ENCODE results near the gene GPR146. TPM values are rescaled to one million over a fixed set of nuclear protein-coding genes. Genes with fewer than 3 reads are reported as not detected.
"Not testable (repeated sequence)": the region's sequence is repeated elsewhere in the genome, so short reads cannot be mapped to it uniquely, and the experiment has no call there.

GPR146 gene
- total RNA-seq, 1 experiment from 2014 or later: 1.8 TPM

DNA sequence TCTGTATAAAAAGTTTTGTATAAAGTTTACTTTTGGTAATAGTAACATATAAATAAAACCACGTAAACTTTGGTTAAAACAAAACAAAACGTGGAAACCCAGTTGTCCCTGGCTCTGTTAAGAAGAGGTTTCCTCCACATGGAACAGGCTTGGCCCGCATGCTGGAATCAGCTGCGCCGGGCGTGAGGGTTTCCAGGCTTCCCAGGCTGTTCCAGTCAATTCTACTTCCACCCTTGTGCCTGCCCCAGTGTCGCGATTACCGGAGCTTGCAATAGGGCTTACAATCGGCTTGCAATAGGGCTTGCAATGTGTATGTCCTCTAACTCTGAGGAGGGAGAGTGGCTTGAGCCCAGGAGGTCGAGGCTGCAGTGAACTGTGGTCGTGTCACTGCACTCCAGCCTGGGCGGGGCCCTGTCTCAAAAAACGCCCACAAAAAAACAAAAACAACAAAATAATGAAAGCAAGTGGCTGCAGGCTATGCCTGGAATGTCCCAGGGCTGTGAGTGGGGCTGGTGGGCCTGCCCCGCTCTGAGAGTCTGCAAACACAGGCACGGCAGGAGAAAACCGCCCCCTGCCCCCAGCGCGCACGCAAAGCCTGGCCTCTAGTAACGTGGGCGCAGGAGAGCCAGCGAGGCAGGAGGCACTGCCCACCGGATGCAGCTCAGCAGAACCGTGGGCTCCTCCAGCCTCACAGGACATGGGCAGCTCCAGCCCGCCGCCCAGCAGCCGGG is 45.0 kb upstream of the GPR146 start:
- H3K9me3 ChIP-seq: no peaks in the 10 kb centered on the region
- H3K27me3 ChIP-seq (replicated peaks; ENCODE audit: control insufficient read depth, insufficient read depth, low read length): no peaks in the 10 kb centered on the region
- no peak for DNase-seq
- no peaks in the 10 kb centered on the region for H3K27me3 Mint-ChIP-seq (ENCODE audit: insufficient read depth, unreplicated experiment)
- H3K4me3 ChIP-seq (ENCODE audit: low read depth, low read length): no peak overlapping the region
- no TSS peak for BruUV-seq (replicated peaks)
- intact Hi-C loops (cut with micrococcal nuclease; ENCODE audit: unreplicated experiment): no loop called here
- TF ChIP-seq, protein P1, sequence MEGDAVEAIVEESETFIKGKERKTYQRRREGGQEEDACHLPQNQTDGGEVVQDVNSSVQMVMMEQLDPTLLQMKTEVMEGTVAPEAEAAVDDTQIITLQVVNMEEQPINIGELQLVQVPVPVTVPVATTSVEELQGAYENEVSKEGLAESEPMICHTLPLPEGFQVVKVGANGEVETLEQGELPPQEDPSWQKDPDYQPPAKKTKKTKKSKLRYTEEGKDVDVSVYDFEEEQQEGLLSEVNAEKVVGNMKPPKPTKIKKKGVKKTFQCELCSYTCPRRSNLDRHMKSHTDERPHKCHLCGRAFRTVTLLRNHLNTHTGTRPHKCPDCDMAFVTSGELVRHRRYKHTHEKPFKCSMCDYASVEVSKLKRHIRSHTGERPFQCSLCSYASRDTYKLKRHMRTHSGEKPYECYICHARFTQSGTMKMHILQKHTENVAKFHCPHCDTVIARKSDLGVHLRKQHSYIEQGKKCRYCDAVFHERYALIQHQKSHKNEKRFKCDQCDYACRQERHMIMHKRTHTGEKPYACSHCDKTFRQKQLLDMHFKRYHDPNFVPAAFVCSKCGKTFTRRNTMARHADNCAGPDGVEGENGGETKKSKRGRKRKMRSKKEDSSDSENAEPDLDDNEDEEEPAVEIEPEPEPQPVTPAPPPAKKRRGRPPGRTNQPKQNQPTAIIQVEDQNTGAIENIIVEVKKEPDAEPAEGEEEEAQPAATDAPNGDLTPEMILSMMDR (IDR thresholded peaks at IDR 0.05; ENCODE audit: insufficient read depth in 1 of 2, low read depth in 1 of 2, low read length in 1 of 2, severe bottlenecking in 1 of 2, unreplicated experiment in 1 of 2): no peak
- peaks cover 38% of the 10 kb centered on the region for H3K36me3 Mint-ChIP-seq (ENCODE audit: insufficient read depth, unreplicated experiment)
- H3K4me1 ChIP-seq: no peaks in the 10 kb centered on the region
- H3K9me3 Mint-ChIP-seq (ENCODE audit: unreplicated experiment): no peaks in the 10 kb centered on the region
- ChIA-PET CTCF (no interaction called here), POLR2A (no interaction called here)
- H3K4me1 Mint-ChIP-seq (ENCODE audit: low read depth, unreplicated experiment): no peaks in the 10 kb centered on the region
- peaks cover 2% of the 10 kb centered on the region; the same call in 1 of the 2 replicates for H3K36me3 ChIP-seq (ENCODE audit: control insufficient read depth, insufficient read depth, low read length)
- H3K27ac Mint-ChIP-seq (ENCODE audit: unreplicated experiment): no peak overlapping the region
- H3K4me3 Mint-ChIP-seq (ENCODE audit: unreplicated experiment): no peak overlapping the region

DNA sequence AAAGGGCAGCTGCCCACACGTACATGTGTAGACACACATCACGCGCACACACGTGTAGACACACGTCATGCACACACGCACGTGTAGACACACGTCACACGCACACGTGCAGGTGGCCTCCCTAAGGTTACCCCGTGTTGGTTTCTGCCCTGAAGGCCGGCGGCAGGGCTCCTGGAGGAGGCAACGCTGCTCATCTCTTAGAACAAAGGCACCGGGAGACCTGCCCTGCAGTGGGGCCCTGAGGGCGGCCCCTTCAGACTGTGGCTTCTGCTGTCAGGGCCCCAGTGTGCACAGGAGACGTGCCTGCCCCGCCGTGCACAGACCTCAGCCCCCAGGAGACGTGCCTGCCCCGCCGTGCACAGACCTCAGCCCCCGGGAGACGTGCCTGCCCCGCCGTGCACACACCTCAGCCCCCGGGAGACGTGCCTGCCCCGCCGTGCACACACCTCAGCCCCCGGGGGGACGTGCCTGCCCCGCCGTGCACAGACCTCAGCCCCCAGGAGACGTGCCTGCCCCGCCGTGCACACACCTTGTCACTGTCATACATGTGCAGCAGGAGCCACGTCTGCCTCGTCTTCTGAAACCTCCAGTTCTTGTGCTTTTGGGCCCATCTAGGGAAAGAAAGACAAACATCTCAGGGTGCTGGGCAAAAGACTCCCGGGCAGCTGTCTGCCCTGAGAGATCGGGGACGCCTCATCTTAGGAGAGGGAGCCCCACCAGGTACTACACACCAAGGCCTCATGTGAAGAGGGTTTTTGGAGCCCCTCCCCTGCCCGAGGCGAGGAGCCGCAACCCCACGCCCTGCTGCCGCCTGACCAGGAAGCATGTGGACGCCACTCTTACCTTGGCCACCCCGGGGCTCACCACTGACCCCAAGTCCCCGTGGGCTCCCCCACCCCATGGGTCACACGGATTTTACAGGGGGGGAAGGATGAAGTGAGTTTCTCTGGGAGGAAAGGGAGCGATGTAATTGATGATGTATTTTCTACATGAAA is 44.1 kb upstream of the GPR146 start:
- Mint-ChIP-seq H3K27me3 (ENCODE audit: insufficient read depth, unreplicated experiment) (no peaks in the 10 kb centered on the region), H3K4me1 (ENCODE audit: low read depth, unreplicated experiment) (no peaks in the 10 kb centered on the region), H3K9me3 (ENCODE audit: unreplicated experiment) (no peaks in the 10 kb centered on the region), H3K27ac (ENCODE audit: unreplicated experiment) (no peak overlapping the region), H3K4me3 (ENCODE audit: unreplicated experiment) (no peak overlapping the region), H3K36me3 (ENCODE audit: insufficient read depth, unreplicated experiment) (peaks cover 31% of the 10 kb centered on the region)
- intact Hi-C loops (cut with micrococcal nuclease; ENCODE audit: unreplicated experiment): no loop called here
- Histone ChIP-seq H3K27me3 (replicated peaks; ENCODE audit: control insufficient read depth, insufficient read depth, low read length) (no peaks in the 10 kb centered on the region), H3K36me3 (ENCODE audit: control insufficient read depth, insufficient read depth, low read length) (peaks cover 2% of the 10 kb centered on the region; the same call in 1 of the 2 replicates), H3K9me3 (no peaks in the 10 kb centered on the region), H3K4me3 (ENCODE audit: low read depth, low read length) (no peak overlapping the region), H3K4me1 (no peaks in the 10 kb centered on the region)
- no peak for DNase-seq
- TF ChIP-seq, protein P1 (IDR thresholded peaks at IDR 0.05; ENCODE audit: insufficient read depth in 1 of 2, low read depth in 1 of 2, low read length in 1 of 2, severe bottlenecking in 1 of 2, unreplicated experiment in 1 of 2): no peak
- CTCF ChIA-PET: no interaction called here
- POLR2A ChIA-PET: no interaction called here
- BruUV-seq (replicated peaks): no TSS peak

DNA sequence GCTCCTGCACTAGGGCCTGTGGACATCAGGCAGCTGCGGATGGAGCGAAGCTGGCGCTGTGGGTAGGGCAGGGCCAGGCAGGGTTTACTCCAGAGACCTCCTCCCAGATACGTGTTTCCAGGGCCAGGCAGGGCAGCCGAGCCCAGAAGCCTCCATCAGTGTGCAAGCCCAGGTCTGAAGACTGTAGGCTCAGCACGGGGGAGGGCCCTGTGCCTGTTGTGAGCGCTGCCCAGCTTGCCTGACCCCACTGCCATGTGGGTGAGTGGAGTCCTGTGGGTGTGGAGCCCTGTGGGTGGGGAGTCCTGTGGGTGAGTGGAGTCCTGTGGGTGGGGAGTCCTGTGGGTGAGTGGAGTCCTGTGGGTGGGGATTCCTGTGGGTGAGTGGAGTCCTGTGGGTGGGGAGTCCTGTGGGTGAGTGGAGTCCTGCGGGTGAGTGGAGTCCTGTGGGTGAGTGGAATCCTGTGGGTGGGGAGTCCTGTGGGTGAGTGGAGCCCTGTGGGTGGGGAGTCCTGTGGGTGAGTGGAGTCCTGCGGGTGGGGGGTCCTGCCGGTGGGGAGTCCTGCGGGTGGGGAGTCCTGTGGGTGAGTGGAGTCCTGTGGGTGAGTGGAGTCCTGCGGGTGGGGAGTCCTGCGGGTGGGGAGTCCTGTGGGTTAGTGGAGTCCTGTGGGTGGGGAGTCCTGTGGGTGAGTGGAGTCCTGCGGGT is 43.1 kb upstream of the GPR146 start:
- POLR2A ChIA-PET; H3K4me1 ChIP-seq; BruUV-seq (replicated peaks); H3K9me3 ChIP-seq; H3K27me3 ChIP-seq (replicated peaks; ENCODE audit: control insufficient read depth, insufficient read depth, low read length); H3K9me3 Mint-ChIP-seq (ENCODE audit: unreplicated experiment); H3K4me3 Mint-ChIP-seq (ENCODE audit: unreplicated experiment); intact Hi-C loops (cut with micrococcal nuclease; ENCODE audit: unreplicated experiment); H3K4me1 Mint-ChIP-seq (ENCODE audit: low read depth, unreplicated experiment); H3K27me3 Mint-ChIP-seq (ENCODE audit: insufficient read depth, unreplicated experiment); H3K4me3 ChIP-seq (ENCODE audit: low read depth, low read length); H3K36me3 ChIP-seq (ENCODE audit: control insufficient read depth, insufficient read depth, low read length); H3K27ac Mint-ChIP-seq (ENCODE audit: unreplicated experiment): not testable (repeated sequence)
- CTCF ChIA-PET: interaction anchor here (0.6 kb wide), 1 partner anchor 473 kb away, joined by 7 read pairs; no protein-coding TSS in a partner anchor
- peaks cover 31% of the 10 kb centered on the region for H3K36me3 Mint-ChIP-seq (ENCODE audit: insufficient read depth, unreplicated experiment)
- DNase-seq: peak in 1 of 2 experiments; percentile 44

DNA sequence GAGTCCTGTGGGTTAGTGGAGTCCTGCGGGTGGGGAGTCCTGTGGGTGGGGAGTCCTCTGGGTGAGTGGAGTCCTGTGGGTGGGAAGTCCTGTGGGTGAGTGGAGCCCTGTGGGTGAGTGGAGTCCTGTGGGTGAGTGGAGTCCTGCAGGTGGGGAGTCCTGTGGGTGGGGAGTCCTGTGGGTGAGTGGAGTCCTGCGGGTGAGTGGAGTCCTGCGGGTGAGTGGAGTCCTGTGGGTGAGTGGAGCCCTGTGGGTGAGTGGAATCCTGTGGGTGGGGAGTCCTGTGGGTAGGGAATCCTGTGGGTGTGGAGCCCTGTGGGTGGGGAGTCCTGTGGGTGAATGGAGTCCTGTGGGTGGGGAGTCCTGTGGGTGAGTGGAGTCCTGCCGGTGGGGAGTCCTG is 42.3 kb upstream of the GPR146 start:
- DNase-seq; H3K27me3 Mint-ChIP-seq (ENCODE audit: insufficient read depth, unreplicated experiment); CTCF ChIA-PET; H3K9me3 ChIP-seq; POLR2A ChIA-PET; H3K27ac Mint-ChIP-seq (ENCODE audit: unreplicated experiment); H3K4me3 Mint-ChIP-seq (ENCODE audit: unreplicated experiment); BruUV-seq (replicated peaks); H3K27me3 ChIP-seq (replicated peaks; ENCODE audit: control insufficient read depth, insufficient read depth, low read length); H3K4me1 Mint-ChIP-seq (ENCODE audit: low read depth, unreplicated experiment); intact Hi-C loops (cut with micrococcal nuclease; ENCODE audit: unreplicated experiment); H3K4me3 ChIP-seq (ENCODE audit: low read depth, low read length); H3K9me3 Mint-ChIP-seq (ENCODE audit: unreplicated experiment); H3K4me1 ChIP-seq; H3K36me3 ChIP-seq (ENCODE audit: control insufficient read depth, insufficient read depth, low read length): not testable (repeated sequence)
- H3K36me3 Mint-ChIP-seq (ENCODE audit: insufficient read depth, unreplicated experiment): peaks cover 27% of the 10 kb centered on the region

DNA sequence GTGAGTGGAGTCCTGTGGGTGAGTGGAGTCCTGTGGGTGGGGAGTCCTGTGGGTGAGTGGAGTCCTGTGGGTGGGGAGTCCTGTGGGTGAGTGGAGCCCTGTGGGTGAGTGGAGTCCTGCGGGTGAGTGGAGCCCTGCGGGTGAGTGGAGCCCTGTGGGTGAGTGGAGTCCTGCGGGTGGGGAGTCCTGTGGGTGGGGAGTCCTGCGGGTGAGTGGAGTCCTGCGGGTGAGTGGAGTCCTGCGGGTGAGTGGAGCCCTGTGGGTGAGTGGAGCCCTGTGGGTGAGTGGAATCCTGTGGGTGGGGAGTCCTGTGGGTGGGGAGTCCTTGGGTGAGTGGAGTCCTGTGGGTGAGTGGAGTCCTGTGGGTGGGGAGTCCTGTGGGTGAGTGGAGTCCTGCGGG is 41.9 kb upstream of the GPR146 start:
- H3K9me3 ChIP-seq; H3K36me3 ChIP-seq (ENCODE audit: control insufficient read depth, insufficient read depth, low read length); H3K4me3 Mint-ChIP-seq (ENCODE audit: unreplicated experiment); BruUV-seq (replicated peaks); H3K4me1 ChIP-seq; H3K27ac Mint-ChIP-seq (ENCODE audit: unreplicated experiment); H3K9me3 Mint-ChIP-seq (ENCODE audit: unreplicated experiment); POLR2A ChIA-PET; H3K4me1 Mint-ChIP-seq (ENCODE audit: low read depth, unreplicated experiment); H3K27me3 Mint-ChIP-seq (ENCODE audit: insufficient read depth, unreplicated experiment); DNase-seq; H3K27me3 ChIP-seq (replicated peaks; ENCODE audit: control insufficient read depth, insufficient read depth, low read length); H3K4me3 ChIP-seq (ENCODE audit: low read depth, low read length); intact Hi-C loops (cut with micrococcal nuclease; ENCODE audit: unreplicated experiment); CTCF ChIA-PET: not testable (repeated sequence)
- peaks cover 24% of the 10 kb centered on the region for H3K36me3 Mint-ChIP-seq (ENCODE audit: insufficient read depth, unreplicated experiment)
